Transverse colon (tissue), 4 donors: ENCODE results near the gene IGF2BP1. TPM values are rescaled to one million over a fixed set of nuclear protein-coding genes. Genes with fewer than 3 reads are reported as not detected.
"Not testable (repeated sequence)": the region's sequence is repeated elsewhere in the genome, so short reads cannot be mapped to it uniquely, and the experiment has no call there.

Experiments used
- DNase-seq: peaks from one replicate; pipeline ENCODE4 v3.0.0-alpha.2; 2019
- H3K27ac ChIP-seq, 4 donors: fragments of 200-600 bp; sonication (generic); 2 replicates each; pipeline ENCODE4 v1.5.1; 2016 to 2018; ENCODE audit warnings: inconsistent platforms in 4 of 4
- H3K27me3 ChIP-seq: fragments of 200-600 bp; sonication (generic); 2 replicates; pipeline ENCODE4 v1.5.1; 2017; ENCODE audit warnings: inconsistent platforms
- H3K36me3 ChIP-seq, 4 donors: fragments of 200-600 bp; sonication (generic); 2 replicates each; pipeline ENCODE4 v1.5.1; 2017 to 2019; ENCODE audit warnings: inconsistent platforms in 4 of 4
- H3K4me1 ChIP-seq, 4 donors: fragments of 200-600 bp; sonication (generic); 2 replicates each; pipeline ENCODE4 v1.5.1; 2017 to 2020; ENCODE audit warnings: inconsistent platforms in 4 of 4
- H3K4me3 ChIP-seq, 4 donors: fragments of 200-600 bp; sonication (generic); 1 replicate in 1 of 4; 2 replicates in 3 of 4; pipeline versions ENCODE4 v1.5.1 to v1.6.1; 2017 to 2019; ENCODE audit warnings: inconsistent platforms in 4 of 4
- H3K9me3 ChIP-seq, 2 donors: fragments of 200-600 bp; sonication (generic); 2 replicates each; pipeline ENCODE4 v1.5.1; 2017 to 2019; ENCODE audit warnings: inconsistent platforms in 2 of 2
- CTCF ChIP-seq, 5 experiments: fragments of 200-600 bp in 3 of 5; fragments of 450-650 bp in 2 of 5; sonication (generic) in 3 of 5; IDR thresholded peaks; 1 replicate in 2 of 5; 2 replicates in 3 of 5; pipeline ENCODE4 v1.5.1; 2016 to 2017; ENCODE audit warnings: antibody characterized with exemption in 5 of 5, inconsistent platforms in 3 of 5, mild to moderate bottlenecking in 2 of 5, moderate library complexity in 1 of 5
- EP300 ChIP-seq: sonication (generic); formaldehyde crosslinking; IDR thresholded peaks from one replicate; pipeline ENCODE4 v1.6.1; 2017; ENCODE audit warnings: antibody characterized with exemption, low read depth
- POLR2A ChIP-seq: fragments of 450-650 bp; IDR thresholded peaks from one replicate; pipeline ENCODE4 v1.6.1; 2016; ENCODE audit warnings: antibody characterized with exemption, mild to moderate bottlenecking, moderate library complexity
- POLR2AphosphoS5 ChIP-seq, 3 donors: sonication (generic); formaldehyde crosslinking; IDR thresholded peaks; one replicate each; pipeline ENCODE4 v1.6.1; 2016; ENCODE audit warnings: antibody characterized with exemption in 3 of 3
- WGBS, 2 donors: methylation state at CpG; one replicate each; pipeline ENCODE4 v1.1.5; 2018; ENCODE audit warnings: low coverage in 1 of 2; 5-methylcytosine and 5-hydroxymethylcytosine counted together
- in situ Hi-C, 4 donors: fragments of 200-750 bp; cut with MboI; loops; one replicate each; pipeline versions ENCODE4 v1.15.0 to v1.15.1; 2017; ENCODE audit warnings: low sequenced_read_pairs in 3 of 4, low pct_ligation_motif_present in 1 of 4, low pct_unique_long_range_greater_than_20kb in 1 of 4
- intact Hi-C: fragments of 100-400 bp; cut with DNase I; formaldehyde crosslinking; loops from one replicate; pipeline ENCODE4 v1.15.1; 2023; ENCODE audit warnings: low total_unique reads
- total RNA-seq, 4 donors: library from RNA; depleted of rRNA; stranded (reverse); fragments of >200 nt; gene quantifications; one replicate each; pipeline ENCODE4 v1.1.0, GENCODE V29; 2016

IGF2BP1 gene
- total RNA-seq, 4 donors from 2014 or later, result under 0.01 TPM; not detected in 3

- H3K27me3 ChIP-seq, result peaks cover 99% of the 10 kb centered on the region
- peaks cover 0 to 5% (median 0%) of the 10 kb centered on the region in 4 donors for H3K4me1 ChIP-seq
- in situ Hi-C loops (no loop called here), intact Hi-C loops (loop anchor here (10.0 kb wide), 1 partner anchor 280 kb away; the partner anchor contains the start of genes HOXB13, PRAC1 and PRAC2)
- no peak overlapping the region for H3K4me3 ChIP-seq
- TF ChIP-seq CTCF (IDR thresholded peaks at IDR 0.05), result no peak
- TF ChIP-seq POLR2AphosphoS5 (IDR thresholded peaks at IDR 0.05), result no peak
- TF ChIP-seq POLR2A, result no peak
- no peak for TF ChIP-seq EP300
- 39 to 68% methylated on average over 2 of the region's 2 CpGs for WGBS, 2 donors
- no peak overlapping the region for H3K27ac ChIP-seq
- H3K9me3 ChIP-seq, result no peaks in the 10 kb centered on the region
- no peaks in the 10 kb centered on the region for H3K36me3 ChIP-seq
- no peak for DNase-seq
Observed at GRCh38 chr17:49005140-49005539, 8.0 kb downstream of the IGF2BP1 start.

- H3K27ac ChIP-seq, DNase-seq, H3K4me3 ChIP-seq, in situ Hi-C loops, H3K9me3 ChIP-seq, H3K36me3 ChIP-seq: not testable (repeated sequence)
- intact Hi-C loops, result loop anchor here (10.0 kb wide), 1 partner anchor 284 kb away; the partner anchor contains the start of genes HOXB13, PRAC1 and PRAC2
- WGBS, 2 donors, result 90% methylated on average over 5 of the region's 5 CpGs; no CpG with 5 or more reads in 1 of the 2 donors
- Histone ChIP-seq H3K27me3 (peaks cover 99% of the 10 kb centered on the region), H3K4me1 (peaks cover 7 to 13% (median 8%) of the 10 kb centered on the region in 4 donors)
Observed at GRCh38 chr17:49008908-49009307, 11.7 kb downstream of the IGF2BP1 start.

GRCh38 chr17:49012769-49013255 lies 15.6 kb downstream of the IGF2BP1 start:
- H3K4me1 ChIP-seq, result peaks cover 8 to 25% (median 17%) of the 10 kb centered on the region in 4 donors
- no peak overlapping the region for H3K27ac ChIP-seq
- intact Hi-C loops (no loop called here), in situ Hi-C loops (no loop called here)
- H3K9me3 ChIP-seq, result no peaks in the 10 kb centered on the region
- WGBS, 2 donors, result 61% methylated on average over 9 of the region's 9 CpGs; no CpG with 5 or more reads in 1 of the 2 donors
- no peak overlapping the region for H3K4me3 ChIP-seq
- TF ChIP-seq POLR2AphosphoS5 (IDR thresholded peaks at IDR 0.05) (no peak), CTCF (IDR thresholded peaks at IDR 0.05) (no peak), POLR2A (no peak), EP300 (no peak)
- peaks cover 99% of the 10 kb centered on the region for H3K27me3 ChIP-seq
- no peaks in the 10 kb centered on the region for H3K36me3 ChIP-seq
- DNase-seq, result no peak

GRCh38 chr17:49013311-49014213 lies 16.4 kb downstream of the IGF2BP1 start:
- peaks cover 100% of the 10 kb centered on the region for H3K27me3 ChIP-seq
- H3K4me1 ChIP-seq, result peaks cover 8 to 25% (median 17%) of the 10 kb centered on the region in 4 donors
- in situ Hi-C loops (no loop called here), intact Hi-C loops (no loop called here)
- 19 to 29% methylated on average over 10 to 61 of the region's 65 CpGs for WGBS, 2 donors
- peak overlapping the region in 2 of 4 donors; percentile 8 to 18 for H3K4me3 ChIP-seq
- H3K9me3 ChIP-seq, result no peaks in the 10 kb centered on the region
- DNase-seq, result no peak
- no peak overlapping the region for H3K27ac ChIP-seq
- TF ChIP-seq POLR2A, result no peak
- TF ChIP-seq POLR2AphosphoS5 (IDR thresholded peaks at IDR 0.05), result no peak
- TF ChIP-seq CTCF (IDR thresholded peaks at IDR 0.05), result no peak
- TF ChIP-seq EP300, result no peak
- no peaks in the 10 kb centered on the region for H3K36me3 ChIP-seq
